Measurements from ENCODE around the gene SORCS2. TPM values are rescaled to one million over a fixed set of nuclear protein-coding genes. Genes with fewer than 3 reads are reported as not detected.

Gene SORCS2
- total and polyA plus RNA-seq, 2 of the 13 experiments (the other 11 are each of a cell fraction or from before 2014, with no cell fraction given) = 0.82 to 1.0 TPM

DNA sequence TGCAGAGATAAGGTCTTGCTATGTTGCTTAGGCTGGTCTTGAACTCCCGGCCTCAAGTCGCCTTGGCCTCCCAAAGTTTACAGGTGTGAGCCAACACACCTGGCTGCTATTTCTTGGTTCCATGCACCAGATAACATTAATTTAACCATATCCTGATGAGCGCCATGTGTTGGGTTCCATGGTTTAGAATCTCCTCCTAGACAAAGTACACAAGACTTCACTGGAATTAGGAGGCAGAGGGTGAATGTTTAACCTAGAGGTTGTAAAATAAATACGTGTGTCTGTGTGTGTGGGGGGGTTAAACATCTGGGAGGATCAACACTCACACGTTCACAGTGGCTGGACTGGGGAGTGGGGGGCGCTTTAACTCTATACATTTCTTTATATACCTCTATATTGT, 32.4 kb upstream of the SORCS2 start (continued):
- TF ChIP-seq, protein P1, sequence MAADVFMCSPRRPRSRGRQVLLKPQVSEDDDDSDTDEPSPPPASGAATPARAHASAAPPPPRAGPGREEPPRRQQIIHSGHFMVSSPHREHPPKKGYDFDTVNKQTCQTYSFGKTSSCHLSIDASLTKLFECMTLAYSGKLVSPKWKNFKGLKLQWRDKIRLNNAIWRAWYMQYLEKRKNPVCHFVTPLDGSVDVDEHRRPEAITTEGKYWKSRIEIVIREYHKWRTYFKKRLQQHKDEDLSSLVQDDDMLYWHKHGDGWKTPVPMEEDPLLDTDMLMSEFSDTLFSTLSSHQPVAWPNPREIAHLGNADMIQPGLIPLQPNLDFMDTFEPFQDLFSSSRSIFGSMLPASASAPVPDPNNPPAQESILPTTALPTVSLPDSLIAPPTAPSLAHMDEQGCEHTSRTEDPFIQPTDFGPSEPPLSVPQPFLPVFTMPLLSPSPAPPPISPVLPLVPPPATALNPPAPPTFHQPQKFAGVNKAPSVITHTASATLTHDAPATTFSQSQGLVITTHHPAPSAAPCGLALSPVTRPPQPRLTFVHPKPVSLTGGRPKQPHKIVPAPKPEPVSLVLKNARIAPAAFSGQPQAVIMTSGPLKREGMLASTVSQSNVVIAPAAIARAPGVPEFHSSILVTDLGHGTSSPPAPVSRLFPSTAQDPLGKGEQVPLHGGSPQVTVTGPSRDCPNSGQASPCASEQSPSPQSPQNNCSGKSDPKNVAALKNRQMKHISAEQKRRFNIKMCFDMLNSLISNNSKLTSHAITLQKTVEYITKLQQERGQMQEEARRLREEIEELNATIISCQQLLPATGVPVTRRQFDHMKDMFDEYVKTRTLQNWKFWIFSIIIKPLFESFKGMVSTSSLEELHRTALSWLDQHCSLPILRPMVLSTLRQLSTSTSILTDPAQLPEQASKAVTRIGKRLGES (CRISPR knock-in tag; IDR thresholded peaks at IDR 0.05; ENCODE audit: borderline replicate concordance) = no peak
- TF ChIP-seq, protein P2, sequence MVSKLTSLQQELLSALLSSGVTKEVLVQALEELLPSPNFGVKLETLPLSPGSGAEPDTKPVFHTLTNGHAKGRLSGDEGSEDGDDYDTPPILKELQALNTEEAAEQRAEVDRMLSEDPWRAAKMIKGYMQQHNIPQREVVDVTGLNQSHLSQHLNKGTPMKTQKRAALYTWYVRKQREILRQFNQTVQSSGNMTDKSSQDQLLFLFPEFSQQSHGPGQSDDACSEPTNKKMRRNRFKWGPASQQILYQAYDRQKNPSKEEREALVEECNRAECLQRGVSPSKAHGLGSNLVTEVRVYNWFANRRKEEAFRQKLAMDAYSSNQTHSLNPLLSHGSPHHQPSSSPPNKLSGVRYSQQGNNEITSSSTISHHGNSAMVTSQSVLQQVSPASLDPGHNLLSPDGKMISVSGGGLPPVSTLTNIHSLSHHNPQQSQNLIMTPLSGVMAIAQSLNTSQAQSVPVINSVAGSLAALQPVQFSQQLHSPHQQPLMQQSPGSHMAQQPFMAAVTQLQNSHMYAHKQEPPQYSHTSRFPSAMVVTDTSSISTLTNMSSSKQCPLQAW (CRISPR knock-in tag; IDR thresholded peaks at IDR 0.05) = peak; percentile 88
- no peak for TF ChIP-seq ZNF839 (CRISPR knock-in tag; IDR thresholded peaks at IDR 0.05; ENCODE audit: borderline replicate concordance)
- TF ChIP-seq ZNF773 (CRISPR knock-in tag; IDR thresholded peaks at IDR 0.05; ENCODE audit: borderline replicate concordance) = no peak
- TF ChIP-seq ZEB1 (IDR thresholded peaks at IDR 0.05; ENCODE audit: insufficient replicate concordance, low read depth) = peak; percentile 21
- TF ChIP-seq, protein P3, sequence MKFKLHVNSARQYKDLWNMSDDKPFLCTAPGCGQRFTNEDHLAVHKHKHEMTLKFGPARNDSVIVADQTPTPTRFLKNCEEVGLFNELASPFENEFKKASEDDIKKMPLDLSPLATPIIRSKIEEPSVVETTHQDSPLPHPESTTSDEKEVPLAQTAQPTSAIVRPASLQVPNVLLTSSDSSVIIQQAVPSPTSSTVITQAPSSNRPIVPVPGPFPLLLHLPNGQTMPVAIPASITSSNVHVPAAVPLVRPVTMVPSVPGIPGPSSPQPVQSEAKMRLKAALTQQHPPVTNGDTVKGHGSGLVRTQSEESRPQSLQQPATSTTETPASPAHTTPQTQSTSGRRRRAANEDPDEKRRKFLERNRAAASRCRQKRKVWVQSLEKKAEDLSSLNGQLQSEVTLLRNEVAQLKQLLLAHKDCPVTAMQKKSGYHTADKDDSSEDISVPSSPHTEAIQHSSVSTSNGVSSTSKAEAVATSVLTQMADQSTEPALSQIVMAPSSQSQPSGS (CRISPR knock-in tag; IDR thresholded peaks at IDR 0.05) = no peak
- TF ChIP-seq, protein P4, sequence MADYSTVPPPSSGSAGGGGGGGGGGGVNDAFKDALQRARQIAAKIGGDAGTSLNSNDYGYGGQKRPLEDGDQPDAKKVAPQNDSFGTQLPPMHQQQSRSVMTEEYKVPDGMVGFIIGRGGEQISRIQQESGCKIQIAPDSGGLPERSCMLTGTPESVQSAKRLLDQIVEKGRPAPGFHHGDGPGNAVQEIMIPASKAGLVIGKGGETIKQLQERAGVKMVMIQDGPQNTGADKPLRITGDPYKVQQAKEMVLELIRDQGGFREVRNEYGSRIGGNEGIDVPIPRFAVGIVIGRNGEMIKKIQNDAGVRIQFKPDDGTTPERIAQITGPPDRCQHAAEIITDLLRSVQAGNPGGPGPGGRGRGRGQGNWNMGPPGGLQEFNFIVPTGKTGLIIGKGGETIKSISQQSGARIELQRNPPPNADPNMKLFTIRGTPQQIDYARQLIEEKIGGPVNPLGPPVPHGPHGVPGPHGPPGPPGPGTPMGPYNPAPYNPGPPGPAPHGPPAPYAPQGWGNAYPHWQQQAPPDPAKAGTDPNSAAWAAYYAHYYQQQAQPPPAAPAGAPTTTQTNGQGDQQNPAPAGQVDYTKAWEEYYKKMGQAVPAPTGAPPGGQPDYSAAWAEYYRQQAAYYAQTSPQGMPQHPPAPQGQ (CRISPR knock-in tag; IDR thresholded peaks at IDR 0.05; ENCODE audit: borderline replicate concordance) = no peak
- no peak for TF ChIP-seq PHB2 (IDR thresholded peaks at IDR 0.05; ENCODE audit: partially characterized antibody)
- no peak for TF ChIP-seq ZSCAN30 (CRISPR knock-in tag; IDR thresholded peaks at IDR 0.05)
- no peak for TF ChIP-seq FOSL2 (CRISPR knock-in tag; IDR thresholded peaks at IDR 0.05)
- no peak for TF ChIP-seq YY1 (IDR thresholded peaks at IDR 0.05; ENCODE audit: insufficient read depth, insufficient replicate concordance, low read depth, low read length)
- TF ChIP-seq MED1 (CRISPR knock-in tag; IDR thresholded peaks at IDR 0.05) = no peak
- TF ChIP-seq MIER3 (CRISPR knock-in tag; IDR thresholded peaks at IDR 0.05; ENCODE audit: borderline replicate concordance) = no peak
- TF ChIP-seq, protein P5, sequence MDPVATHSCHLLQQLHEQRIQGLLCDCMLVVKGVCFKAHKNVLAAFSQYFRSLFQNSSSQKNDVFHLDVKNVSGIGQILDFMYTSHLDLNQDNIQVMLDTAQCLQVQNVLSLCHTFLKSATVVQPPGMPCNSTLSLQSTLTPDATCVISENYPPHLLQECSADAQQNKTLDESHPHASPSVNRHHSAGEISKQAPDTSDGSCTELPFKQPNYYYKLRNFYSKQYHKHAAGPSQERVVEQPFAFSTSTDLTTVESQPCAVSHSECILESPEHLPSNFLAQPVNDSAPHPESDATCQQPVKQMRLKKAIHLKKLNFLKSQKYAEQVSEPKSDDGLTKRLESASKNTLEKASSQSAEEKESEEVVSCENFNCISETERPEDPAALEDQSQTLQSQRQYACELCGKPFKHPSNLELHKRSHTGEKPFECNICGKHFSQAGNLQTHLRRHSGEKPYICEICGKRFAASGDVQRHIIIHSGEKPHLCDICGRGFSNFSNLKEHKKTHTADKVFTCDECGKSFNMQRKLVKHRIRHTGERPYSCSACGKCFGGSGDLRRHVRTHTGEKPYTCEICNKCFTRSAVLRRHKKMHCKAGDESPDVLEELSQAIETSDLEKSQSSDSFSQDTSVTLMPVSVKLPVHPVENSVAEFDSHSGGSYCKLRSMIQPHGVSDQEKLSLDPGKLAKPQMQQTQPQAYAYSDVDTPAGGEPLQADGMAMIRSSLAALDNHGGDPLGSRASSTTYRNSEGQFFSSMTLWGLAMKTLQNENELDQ (CRISPR knock-in tag; IDR thresholded peaks at IDR 0.05; ENCODE audit: borderline replicate concordance) = no peak
- TF ChIP-seq ZNF644 (CRISPR knock-in tag; IDR thresholded peaks at IDR 0.05; ENCODE audit: low read depth) = peak; percentile 88
- no peak for TF ChIP-seq ZNF629 (CRISPR knock-in tag; conservative IDR thresholded peaks at IDR 0.05)
- TF ChIP-seq NBN (conservative IDR thresholded peaks at IDR 0.05) = no peak
- no peak for TF ChIP-seq ZSCAN9 (CRISPR knock-in tag; IDR thresholded peaks at IDR 0.05; ENCODE audit: borderline replicate concordance)
- no peak for TF ChIP-seq IRX3 (CRISPR knock-in tag; IDR thresholded peaks at IDR 0.05; ENCODE audit: borderline replicate concordance, low read depth)
- TF ChIP-seq, protein P6, sequence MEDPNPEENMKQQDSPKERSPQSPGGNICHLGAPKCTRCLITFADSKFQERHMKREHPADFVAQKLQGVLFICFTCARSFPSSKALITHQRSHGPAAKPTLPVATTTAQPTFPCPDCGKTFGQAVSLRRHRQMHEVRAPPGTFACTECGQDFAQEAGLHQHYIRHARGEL (CRISPR knock-in tag; IDR thresholded peaks at IDR 0.05) = no peak
- no peak for TF ChIP-seq NFATC3 (CRISPR knock-in tag; IDR thresholded peaks at IDR 0.05)
